Testis (tissue), 3 donors: ENCODE measurements around the gene CHRNA1. TPM values are rescaled to one million over a fixed set of nuclear protein-coding genes. Genes with fewer than 3 reads are reported as not detected.
A peak's percentile ranks its signal among the peaks of the same experiment; 100 is the strongest.

ENCODE experiments used
- DNase-seq: peaks from one replicate; pipeline ENCODE4 v3.0.0-alpha.2; 2019
- H3K27ac ChIP-seq, 2 donors: fragments of 200-600 bp; sonication (generic); one replicate each; pipeline ENCODE4 v1.5.1; 2019
- H3K27me3 ChIP-seq: fragments of 200-600 bp; sonication (generic); one replicate; pipeline ENCODE4 v1.5.1; 2019
- H3K36me3 ChIP-seq: fragments of 200-600 bp; sonication (generic); one replicate; pipeline ENCODE4 v1.5.1; 2017; ENCODE audit warnings: low read depth; ENCODE audit errors: missing control alignments
- H3K4me1 ChIP-seq: fragments of 200-600 bp; sonication (generic); one replicate; pipeline ENCODE4 v1.5.1; 2019
- H3K4me3 ChIP-seq, 2 donors: fragments of 200-600 bp; sonication (generic); one replicate each; pipeline ENCODE4 v1.5.1; 2017 to 2019
- H3K9me3 ChIP-seq: fragments of 200-600 bp; sonication (generic); one replicate; pipeline ENCODE4 v1.5.1; 2017
- CTCF ChIP-seq, 3 experiments: fragments of 450-650 bp in 2 of 3; fragments of 200-600 bp in 1 of 3; sonication (generic) in 1 of 3; IDR thresholded peaks; one replicate each; pipeline ENCODE4 v1.5.1; 2016 to 2019; ENCODE audit warnings: antibody characterized with exemption in 3 of 3, mild to moderate bottlenecking in 2 of 3, moderate library complexity in 1 of 3
- POLR2A ChIP-seq: fragments of 450-650 bp; IDR thresholded peaks from one replicate; pipeline ENCODE4 v1.6.1; 2017; ENCODE audit warnings: antibody characterized with exemption, mild to moderate bottlenecking, moderate library complexity
- WGBS, 2 donors: methylation state at CpG; one replicate each; pipeline ENCODE4 v1.1.5; 2018; 5-methylcytosine and 5-hydroxymethylcytosine counted together
- intact Hi-C: fragments of 100-400 bp; cut with DNase I; formaldehyde crosslinking; loops from one replicate; pipeline ENCODE4 v1.15.1; 2023; ENCODE audit warnings: low total_unique reads
- polyA plus RNA-seq: library from polyadenylated mRNA; stranded (reverse); fragments of 350-450 nt; fragmentation: Illumina TruSeq; extraction: RNeasy Lipid Tissue Mini Kit (QIAGEN cat#74804); gene quantifications from one replicate; pipeline ENCODE4 v1.2.3, GENCODE V29; 2014; ENCODE audit warnings: low read depth, low replicate concordance; ENCODE audit not compliant: insufficient read depth
- total RNA-seq, 2 donors: library from RNA; depleted of rRNA; stranded (reverse); fragments of >200 nt; gene quantifications; one replicate each; pipeline ENCODE4 v1.2.3, GENCODE V29; 2016

The CHRNA1 gene
- total and polyA plus RNA-seq, 3 donors from 2014 or later, result 0.25 to 2.7 (median 1.2) TPM

- no peaks in the 10 kb centered on the region for H3K9me3 ChIP-seq
- peak; percentile 20 to 78 (median 66) for TF ChIP-seq CTCF (IDR thresholded peaks at IDR 0.05)
- no peak for TF ChIP-seq POLR2A
- H3K4me3 ChIP-seq, result no peak overlapping the region
- H3K4me1 ChIP-seq, result no peaks in the 10 kb centered on the region
- no peak overlapping the region for H3K27ac ChIP-seq
- no peaks in the 10 kb centered on the region for H3K36me3 ChIP-seq
- WGBS, 2 donors, result 32 to 41% methylated on average over 4 of the region's 4 CpGs
- no peaks in the 10 kb centered on the region for H3K27me3 ChIP-seq
- intact Hi-C loops, result no loop called here
- no peak for DNase-seq
Measured at GRCh38 chr2:174699993-174700766, 64.1 kb downstream of the CHRNA1 start.

Other genes with a start within 250 kb of the CHRNA1 start
- gene WIPF1, start 166.7 kb downstream of the CHRNA1 start, total RNA-seq, result 10 to 100 TPM in 1 of 2 donors, 1 to 10 TPM in 1; 8.5 to 11.1 TPM
- 16.9 TPM for gene WIPF1, start 166.7 kb downstream of the CHRNA1 start, polyA plus RNA-seq
- 10 to 100 TPM; 30.1 to 47.7 TPM for gene CHN1, start 240.9 kb upstream of the CHRNA1 start, total RNA-seq
- 42.6 TPM for gene CHN1, start 240.9 kb upstream of the CHRNA1 start, polyA plus RNA-seq